HepG2 (cell line): Measurements from ENCODE around the gene CTNNBL1. TPM values are rescaled to one million over a fixed set of nuclear protein-coding genes. Genes with fewer than 3 reads are reported as not detected.
A peak's percentile ranks its signal among the peaks of the same experiment; 100 is the strongest.
"Not testable (repeated sequence)": the region's sequence is repeated elsewhere in the genome, so short reads cannot be mapped to it uniquely, and the experiment has no call there.

Experiments
- ATAC-seq: fragments of 200-7000 bp; cut with Tn5 transposase; 3 replicates; pipeline ENCODE4 v1.9.1; 2020; ENCODE audit warnings: mild to moderate bottlenecking, moderate library complexity
- BruUV-seq: library from RNA; stranded (reverse); fragments of 400-500 nt; replicated peaks from 2 replicates; lab custom pipeline; 2021; lab: Mats Ljungman, UMichigan
- CTCF ChIA-PET: fragments of 300-600 bp; formaldehyde crosslinking; extraction: SDS; loops from one replicate; lab custom pipeline; 2021; ENCODE audit warnings: low total read pairs, inconsistent platforms, low intra/inter-chr PET ratio; lab: Yijun Ruan, JAX
- POLR2A ChIA-PET: fragments of 350-600 bp; sonication (Branson Sonifier 250); formaldehyde crosslinking; loops from one replicate; lab custom pipeline; 2020; ENCODE audit warnings: antibody characterized with exemption, inconsistent platforms; lab: Yijun Ruan, JAX
- DNase-seq: peaks from one replicate; pipeline ENCODE4 v3.0.0-alpha.2; 2015; ENCODE audit warnings: low spot score
- FAIRE-seq: peaks from 3 replicates; lab custom pipeline; 2011; peaks lifted over from hg19 to GRCh38; lab: Jason Lieb, UNC
- H2AFZ ChIP-seq: one replicate; pipeline ENCODE4 v1.6.1; 2011; ENCODE audit warnings: low read length, inconsistent platforms
- H3K27ac ChIP-seq: fragments of 300-600 bp; 3 replicates; pipeline ENCODE4 v1.8.0; 2011; ENCODE audit warnings: mixed run types, mild to moderate bottlenecking, mixed read lengths, low read length, inconsistent platforms; ENCODE audit not compliant: insufficient read depth; ENCODE audit errors: extremely low read length
- H3K27me3 ChIP-seq, 2 experiments: fragments of 200-600 bp in 1 of 2; 2 replicates in 1 of 2; 3 replicates in 1 of 2; pipeline versions ENCODE4 v1.6.0 to v1.8.0; 2011; ENCODE audit warnings: low read length in 2 of 2, mild to moderate bottlenecking in 2 of 2, moderate library complexity in 2 of 2, inconsistent platforms in 1 of 2; ENCODE audit not compliant: insufficient read depth in 2 of 2, control insufficient read depth in 1 of 2
- H3K36me3 ChIP-seq, 2 experiments: fragments of 200-600 bp in 1 of 2; replicated peaks in 1 of 2; 2 replicates in 1 of 2; 3 replicates in 1 of 2; pipeline versions ENCODE4 v1.5.1 to v1.8.0; 2011; ENCODE audit warnings: low read length in 2 of 2, inconsistent platforms in 1 of 2; ENCODE audit not compliant: insufficient read depth in 2 of 2, control insufficient read depth in 1 of 2
- H3K4me1 ChIP-seq: 2 replicates; pipeline ENCODE4 v1.5.1; 2012; ENCODE audit warnings: low read length, inconsistent platforms; ENCODE audit not compliant: insufficient read depth
- H3K4me2 ChIP-seq: 2 replicates; pipeline ENCODE4 v1.6.0; 2011; ENCODE audit warnings: low read depth, low read length, inconsistent platforms
- H3K4me3 ChIP-seq, 3 experiments: fragments of 200-600 bp in 1 of 3; sonication (generic), shearing (Covaris generic) in 1 of 3; replicated peaks in 1 of 3; 2 replicates each; pipeline ENCODE4 v1.5.1; 2011 to 2016; ENCODE audit warnings: low read length in 3 of 3, inconsistent platforms in 2 of 3, low read depth in 2 of 3, mild to moderate bottlenecking in 2 of 3, control low read depth in 1 of 3, mixed read lengths in 1 of 3; ENCODE audit not compliant: insufficient read depth in 1 of 3
- H3K79me2 ChIP-seq: one replicate; pipeline ENCODE4 v1.6.1; 2011; ENCODE audit warnings: low read length, inconsistent platforms; ENCODE audit not compliant: insufficient read depth
- H3K9ac ChIP-seq: 2 replicates; pipeline ENCODE4 v1.6.0; 2011; ENCODE audit warnings: mild to moderate bottlenecking, low read depth, low read length, inconsistent platforms; ENCODE audit not compliant: insufficient read depth
- H3K9me3 ChIP-seq: 2 replicates; pipeline ENCODE4 v1.5.1; 2012; ENCODE audit warnings: mild to moderate bottlenecking, low read length
- H4K20me1 ChIP-seq: 2 replicates; pipeline ENCODE4 v1.6.0; 2011; ENCODE audit warnings: inconsistent platforms, mild to moderate bottlenecking, low read length, moderate library complexity; ENCODE audit not compliant: insufficient read depth
- ATF3 ChIP-seq: sonication (generic); formaldehyde crosslinking; IDR thresholded peaks from 2 replicates; pipeline ENCODE4 v1.4.0; 2020; ENCODE audit warnings: missing genetic modification reagents
- ATF4 ChIP-seq, 2 experiments: fragments of 450-650 bp in 1 of 2; sonication (generic) in 1 of 2; formaldehyde crosslinking; IDR thresholded peaks; 2 replicates each; pipeline versions ENCODE4 v1.5.0 to v1.8.0; 2020 to 2022; ENCODE audit warnings: mild to moderate bottlenecking in 1 of 2, missing genetic modification reagents in 1 of 2
- CEBPG ChIP-seq: IDR thresholded peaks from 2 replicates; pipeline ENCODE4 v1.6.1; 2016
- CREB1 ChIP-seq, 2 experiments: fragments of 450-650 bp in 1 of 2; IDR thresholded peaks; 2 replicates each; pipeline ENCODE4 v1.6.1; 2016 to 2017; ENCODE audit warnings: control low read depth in 1 of 2, mild to moderate bottlenecking in 1 of 2, missing compliant biosample characterization in 1 of 2, missing genetic modification characterization in 1 of 2
- FOSL2 ChIP-seq: sonication (generic); formaldehyde crosslinking; IDR thresholded peaks from 2 replicates; pipeline ENCODE4 v1.4.0; 2020; ENCODE audit warnings: missing genetic modification reagents
- GATAD2A ChIP-seq: IDR thresholded peaks from 2 replicates; pipeline ENCODE4 v1.6.1; 2016
- HNF4A ChIP-seq: sonication (generic); formaldehyde crosslinking; IDR thresholded peaks from 2 replicates; pipeline ENCODE4 v1.4.0; 2020; ENCODE audit warnings: missing genetic modification reagents
- ISL2 ChIP-seq: sonication (generic); formaldehyde crosslinking; IDR thresholded peaks from 2 replicates; pipeline ENCODE4 v1.5.0; 2020; ENCODE audit warnings: missing genetic modification reagents
- MAZ ChIP-seq, 2 experiments: sonication (generic) in 1 of 2; formaldehyde crosslinking in 1 of 2; IDR thresholded peaks; 2 replicates each; pipeline versions ENCODE4 v1.5.0 to v1.6.1; 2012 to 2020; ENCODE audit warnings: low read depth in 2 of 2, mild to moderate bottlenecking in 2 of 2, borderline replicate concordance in 1 of 2, improper control_type of control experiment in 1 of 2, low read length in 1 of 2, missing genetic modification reagents in 1 of 2, moderate library complexity in 1 of 2
- REPIN1 ChIP-seq: sonication (generic); formaldehyde crosslinking; IDR thresholded peaks from 2 replicates; pipeline ENCODE4 v1.8.0; 2022; ENCODE audit warnings: missing genetic modification reagents, low read depth, mild to moderate bottlenecking, borderline replicate concordance
- TRIM24 ChIP-seq: sonication (generic); formaldehyde crosslinking; IDR thresholded peaks from 2 replicates; pipeline ENCODE4 v1.8.0; 2022; ENCODE audit warnings: mild to moderate bottlenecking, missing genetic modification reagents
- ZBTB33 ChIP-seq: sonication (generic); formaldehyde crosslinking; IDR thresholded peaks from 2 replicates; pipeline ENCODE4 v1.4.0; 2020; ENCODE audit warnings: missing genetic modification reagents
- ZBTB38 ChIP-seq: sonication (generic); formaldehyde crosslinking; IDR thresholded peaks from 2 replicates; pipeline ENCODE4 v1.5.1; 2020; ENCODE audit warnings: mild to moderate bottlenecking, missing genetic modification reagents
- WGBS: methylation state at CpG from one replicate; pipeline ENCODE4 v1.1.6; 2017; ENCODE audit warnings: low lambda C conversion rate; 5-methylcytosine and 5-hydroxymethylcytosine counted together
- in situ Hi-C: cut with HindIII; loops from 2 replicates; pipeline ENCODE4 v1.10.0; 2017; ENCODE audit warnings: low pct_unique_long_range_greater_than_20kb; ENCODE audit not compliant: extremely low pct_ligation_motif_present
- intact Hi-C: fragments of 100-400 bp; cut with micrococcal nuclease; formaldehyde crosslinking; loops from one replicate; pipeline ENCODE4 v1.10.0; 2022; ENCODE audit not compliant: unreplicated experiment
- polyA plus RNA-seq, 8 experiments: library from polyadenylated mRNA; depleted of rRNA in 3 of 8; stranded (reverse) in 7 of 8; unstranded in 1 of 8; fragments of >200 nt; fragmentation: Illumina TruSeq in 4 of 8; extraction: Trizol in 4 of 8; gene quantifications; 2 replicates each; pipeline versions ENCODE4 v1.2.1 to v1.2.3, GENCODE V29; 2011 to 2016; ENCODE audit warnings: low read depth in 4 of 8, missing spikeins in 1 of 8, mixed read lengths in 1 of 8; ENCODE audit not compliant: insufficient read depth in 1 of 8
- total RNA-seq, 5 experiments: library from RNA; depleted of rRNA; stranded (reverse); fragments of >200 nt; fragmentation: Illumina TruSeq; extraction: Trizol; gene quantifications; 2 replicates each; pipeline ENCODE4 v1.2.3, GENCODE V29; 2016; ENCODE audit warnings: low read depth in 1 of 5

The CTNNBL1 gene
- total and polyA plus RNA-seq, 2 of the 13 experiments (the other 11 are each of a cell fraction or from before 2014, with no cell fraction given): 49.3 to 94.6 TPM

GRCh38 chr20:37700301-37700700 lies 6.5 kb downstream of the CTNNBL1 start:
- POLR2A ChIA-PET: no interaction called here
- DNase-seq: no peak
- no peak for FAIRE-seq
- H3K27me3 ChIP-seq: no peaks in the 10 kb centered on the region
- H3K4me3 ChIP-seq: no peak overlapping the region
- in situ Hi-C loops: no loop called here
- TF ChIP-seq ISL2 (CRISPR knock-in tag): no peak
- peaks cover 35% of the 10 kb centered on the region for H3K4me1 ChIP-seq
- 0 out of 2 replicates have a peak, but pooled peaks cover 16% of the 10 kb centered on the region for H4K20me1 ChIP-seq
- intact Hi-C loops: no loop called here
- no peak overlapping the region for H3K4me2 ChIP-seq
- H3K79me2 ChIP-seq: peaks cover 78% of the 10 kb centered on the region
- H3K36me3 ChIP-seq: peaks cover 0 to 4% of the 10 kb centered on the region in 2 experiments; a peak in 1 of 5 replicates
- H2AFZ ChIP-seq: no peak overlapping the region
- no peak overlapping the region for H3K27ac ChIP-seq
- BruUV-seq: no TSS peak
- ATAC-seq: no peak
- H3K9ac ChIP-seq: no peak overlapping the region
- H3K9me3 ChIP-seq: no peaks in the 10 kb centered on the region
- WGBS: 95% methylated on average over 4 of the region's 4 CpGs
- CTCF ChIA-PET: no interaction called here

GRCh38 chr20:37701676-37702075 lies 7.8 kb downstream of the CTNNBL1 start:
- H2AFZ ChIP-seq; H3K27ac ChIP-seq; H3K9me3 ChIP-seq; H3K9ac ChIP-seq; POLR2A ChIA-PET; H3K36me3 ChIP-seq; H3K27me3 ChIP-seq; CTCF ChIA-PET; in situ Hi-C loops; intact Hi-C loops; FAIRE-seq; H3K4me2 ChIP-seq; ATAC-seq; H3K4me3 ChIP-seq; BruUV-seq; TF ChIP-seq MAZ (IDR thresholded peaks at IDR 0.05; ENCODE audit: borderline replicate concordance, low read depth, low read length); CREB1 (IDR thresholded peaks at IDR 0.05): not testable (repeated sequence)
- 72% methylated on average over 17 of the region's 17 CpGs for WGBS
- H3K79me2 ChIP-seq: peaks cover 80% of the 10 kb centered on the region
- peaks cover 27% of the 10 kb centered on the region for H3K4me1 ChIP-seq
- 0 out of 2 replicates have a peak, but pooled peaks cover 18% of the 10 kb centered on the region for H4K20me1 ChIP-seq
- peak; percentile 53 for DNase-seq
- 0 out of 2 replicates have a peak, but pooled peaks have one; percentile 32 for TF ChIP-seq MAZ (CRISPR knock-in tag; IDR thresholded peaks at IDR 0.05; ENCODE audit: low read depth)
- TF ChIP-seq ATF3 (CRISPR knock-in tag): 0 out of 2 replicates have a peak, but pooled peaks have one; percentile 49
- TF ChIP-seq HNF4A (CRISPR knock-in tag): 0 out of 2 replicates have a peak, but pooled peaks have one; percentile 8
- TF ChIP-seq REPIN1 (CRISPR knock-in tag): peak; percentile 55; the same call in 1 of the 2 replicates
- TF ChIP-seq CREB1 (CRISPR knock-in tag; IDR thresholded peaks at IDR 0.05): 0 out of 2 replicates have a peak, but pooled peaks have one; percentile 29
- peak; percentile 64; the same call in 1 of the 2 replicates for TF ChIP-seq GATAD2A
- TF ChIP-seq TRIM24 (CRISPR knock-in tag): peak; percentile 53; the same call in 1 of the 2 replicates
- peak; percentile 98 for TF ChIP-seq ZBTB33 (CRISPR knock-in tag)
- TF ChIP-seq FOSL2 (CRISPR knock-in tag): peak; percentile 94
- TF ChIP-seq CEBPG (CRISPR knock-in tag): peak; percentile 78
- 0 out of 4 replicates have a peak, but pooled peaks of 1 of the 2 experiments have one; percentile 41 for TF ChIP-seq ATF4 (CRISPR knock-in tag; IDR thresholded peaks at IDR 0.05)
- 0 out of 2 replicates have a peak, but pooled peaks have one; percentile 46 for TF ChIP-seq ZBTB38
